HepG2 (cell line): ENCODE results near the gene MYADML2. TPM values are rescaled to one million over a fixed set of nuclear protein-coding genes. Genes with fewer than 3 reads are reported as not detected.

Experiments used
- ADNP ChIP-seq: sonication (generic); formaldehyde crosslinking; IDR thresholded peaks from 2 replicates; pipeline ENCODE4 v1.4.0; 2020; ENCODE audit warnings: missing genetic modification reagents
- ARNT ChIP-seq: fragments of 450-650 bp; IDR thresholded peaks from 2 replicates; pipeline ENCODE4 v1.6.1; 2017
- ATM ChIP-seq: fragments of 450-650 bp; IDR thresholded peaks from 2 replicates; pipeline ENCODE4 v1.7.1; 2017; ENCODE audit warnings: mild to moderate bottlenecking, borderline replicate concordance
- CCAR2 ChIP-seq: fragments of 200-400 bp; formaldehyde crosslinking; optimal IDR thresholded peaks from 2 replicates; pipeline ENCODE3; 2018; ENCODE audit warnings: low read depth, mild to moderate bottlenecking, low read length, moderate library complexity
- DR1 ChIP-seq: sonication (generic); formaldehyde crosslinking; IDR thresholded peaks from 2 replicates; pipeline ENCODE4 v1.8.0; 2021; ENCODE audit warnings: mild to moderate bottlenecking, missing genetic modification reagents, inconsistent platforms
- DZIP1 ChIP-seq: sonication (generic); formaldehyde crosslinking; IDR thresholded peaks from 2 replicates; pipeline ENCODE4 v1.5.0; 2020; ENCODE audit warnings: mild to moderate bottlenecking, missing genetic modification reagents
- E2F5 ChIP-seq: sonication (generic); formaldehyde crosslinking; conservative IDR thresholded peaks from 2 replicates; pipeline ENCODE4 v1.4.0; 2020; ENCODE audit warnings: missing genetic modification reagents
- GABPA ChIP-seq, 2 experiments: IDR thresholded peaks; 2 replicates each; pipeline ENCODE4 v1.6.1; 2011 to 2016; ENCODE audit warnings: low read depth in 2 of 2, low read length in 1 of 2, missing biosample characterization in 1 of 2, missing genetic modification characterization in 1 of 2
- HMG20A ChIP-seq: IDR thresholded peaks from 2 replicates; pipeline ENCODE4 v1.6.1; 2016; ENCODE audit warnings: borderline replicate concordance
- SALL1 ChIP-seq: sonication (generic); formaldehyde crosslinking; IDR thresholded peaks from 2 replicates; pipeline ENCODE4 v1.8.0; 2022; ENCODE audit warnings: mild to moderate bottlenecking, missing genetic modification reagents
- U2AF2 ChIP-seq: fragments of 200-400 bp; formaldehyde crosslinking; IDR thresholded peaks from 2 replicates; pipeline ENCODE4 v1.6.1; 2017; ENCODE audit warnings: low read depth, mild to moderate bottlenecking, low read length
- ZKSCAN8 ChIP-seq: IDR thresholded peaks from 2 replicates; pipeline ENCODE4 v1.6.1; 2016; ENCODE audit warnings: borderline replicate concordance, missing genetic modification reagents, missing compliant biosample characterization
- ZNF205 ChIP-seq: IDR thresholded peaks from 2 replicates; pipeline ENCODE4 v1.6.1; 2018; ENCODE audit warnings: missing biosample characterization, missing genetic modification reagents
- ZNF33A ChIP-seq: sonication (generic); formaldehyde crosslinking; IDR thresholded peaks from 2 replicates; pipeline ENCODE4 v1.5.1; 2020; ENCODE audit warnings: missing genetic modification reagents, mild to moderate bottlenecking, moderate library complexity, borderline replicate concordance
- ZNF740 ChIP-seq: sonication (generic); formaldehyde crosslinking; IDR thresholded peaks from 2 replicates; pipeline ENCODE4 v1.4.0; 2020; ENCODE audit warnings: missing genetic modification reagents
- ZSCAN31 ChIP-seq: sonication (generic); formaldehyde crosslinking; IDR thresholded peaks from 2 replicates; pipeline ENCODE4 v1.5.0; 2020; ENCODE audit warnings: low read depth, mild to moderate bottlenecking, missing genetic modification reagents
- polyA plus RNA-seq, 8 experiments: library from polyadenylated mRNA; depleted of rRNA in 3 of 8; stranded (reverse) in 7 of 8; unstranded in 1 of 8; fragments of >200 nt; fragmentation: Illumina TruSeq in 4 of 8; extraction: Trizol in 4 of 8; gene quantifications; 2 replicates each; pipeline versions ENCODE4 v1.2.1 to v1.2.3, GENCODE V29; 2011 to 2016; ENCODE audit warnings: low read depth in 4 of 8, missing spikeins in 1 of 8, mixed read lengths in 1 of 8; ENCODE audit not compliant: insufficient read depth in 1 of 8
- total RNA-seq, 5 experiments: library from RNA; depleted of rRNA; stranded (reverse); fragments of >200 nt; fragmentation: Illumina TruSeq; extraction: Trizol; gene quantifications; 2 replicates each; pipeline ENCODE4 v1.2.3, GENCODE V29; 2016; ENCODE audit warnings: low read depth in 1 of 5
- TF ChIP-seq, protein P1 (sequence below): sonication (generic); formaldehyde crosslinking; IDR thresholded peaks from 2 replicates; pipeline ENCODE4 v1.4.0; 2020; ENCODE audit warnings: missing genetic modification reagents
- TF ChIP-seq, protein P2 (sequence below): sonication (generic); formaldehyde crosslinking; IDR thresholded peaks from 2 replicates; pipeline ENCODE4 v1.4.0; 2020; ENCODE audit warnings: missing genetic modification reagents, borderline replicate concordance

MYADML2 gene
- total and polyA plus RNA-seq, 2 of the 13 experiments (the other 11 are each of a cell fraction or from before 2014, with no cell fraction given) = not detected

GRCh38 chr17:81993729-81994592 lies 46.9 kb upstream of the MYADML2 start (continued):
- TF ChIP-seq E2F5 (CRISPR knock-in tag) = no peak
- no peak for TF ChIP-seq GABPA (IDR thresholded peaks at IDR 0.05; ENCODE audit: low read depth, low read length)
- TF ChIP-seq GABPA (CRISPR knock-in tag; IDR thresholded peaks at IDR 0.05; ENCODE audit: low read depth) = no peak
- TF ChIP-seq U2AF2 = no peak
- TF ChIP-seq, protein P1, sequence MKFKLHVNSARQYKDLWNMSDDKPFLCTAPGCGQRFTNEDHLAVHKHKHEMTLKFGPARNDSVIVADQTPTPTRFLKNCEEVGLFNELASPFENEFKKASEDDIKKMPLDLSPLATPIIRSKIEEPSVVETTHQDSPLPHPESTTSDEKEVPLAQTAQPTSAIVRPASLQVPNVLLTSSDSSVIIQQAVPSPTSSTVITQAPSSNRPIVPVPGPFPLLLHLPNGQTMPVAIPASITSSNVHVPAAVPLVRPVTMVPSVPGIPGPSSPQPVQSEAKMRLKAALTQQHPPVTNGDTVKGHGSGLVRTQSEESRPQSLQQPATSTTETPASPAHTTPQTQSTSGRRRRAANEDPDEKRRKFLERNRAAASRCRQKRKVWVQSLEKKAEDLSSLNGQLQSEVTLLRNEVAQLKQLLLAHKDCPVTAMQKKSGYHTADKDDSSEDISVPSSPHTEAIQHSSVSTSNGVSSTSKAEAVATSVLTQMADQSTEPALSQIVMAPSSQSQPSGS (CRISPR knock-in tag) = peak; percentile 47; the same call in 1 of the 2 replicates
- TF ChIP-seq ZNF205 = peak; percentile 43; the same call in 1 of the 2 replicates
- TF ChIP-seq ZNF740 (CRISPR knock-in tag) = no peak; the same call in 1 of the 2 replicates
- no peak; the same call in 1 of the 2 replicates for TF ChIP-seq HMG20A (CRISPR knock-in tag)
- no peak for TF ChIP-seq ZNF33A (CRISPR knock-in tag)
- no peak for TF ChIP-seq DZIP1
- TF ChIP-seq ATM = no peak
- TF ChIP-seq ARNT = no peak
- TF ChIP-seq DR1 (CRISPR knock-in tag) = peak; percentile 90
- TF ChIP-seq SALL1 (CRISPR knock-in tag) = peak; percentile 70
- no peak for TF ChIP-seq CCAR2
- 0 out of 2 replicates have a peak, but pooled peaks have one; percentile 8 for TF ChIP-seq ZKSCAN8 (CRISPR knock-in tag)
- no peak for TF ChIP-seq ADNP (CRISPR knock-in tag)
- TF ChIP-seq, protein P2, sequence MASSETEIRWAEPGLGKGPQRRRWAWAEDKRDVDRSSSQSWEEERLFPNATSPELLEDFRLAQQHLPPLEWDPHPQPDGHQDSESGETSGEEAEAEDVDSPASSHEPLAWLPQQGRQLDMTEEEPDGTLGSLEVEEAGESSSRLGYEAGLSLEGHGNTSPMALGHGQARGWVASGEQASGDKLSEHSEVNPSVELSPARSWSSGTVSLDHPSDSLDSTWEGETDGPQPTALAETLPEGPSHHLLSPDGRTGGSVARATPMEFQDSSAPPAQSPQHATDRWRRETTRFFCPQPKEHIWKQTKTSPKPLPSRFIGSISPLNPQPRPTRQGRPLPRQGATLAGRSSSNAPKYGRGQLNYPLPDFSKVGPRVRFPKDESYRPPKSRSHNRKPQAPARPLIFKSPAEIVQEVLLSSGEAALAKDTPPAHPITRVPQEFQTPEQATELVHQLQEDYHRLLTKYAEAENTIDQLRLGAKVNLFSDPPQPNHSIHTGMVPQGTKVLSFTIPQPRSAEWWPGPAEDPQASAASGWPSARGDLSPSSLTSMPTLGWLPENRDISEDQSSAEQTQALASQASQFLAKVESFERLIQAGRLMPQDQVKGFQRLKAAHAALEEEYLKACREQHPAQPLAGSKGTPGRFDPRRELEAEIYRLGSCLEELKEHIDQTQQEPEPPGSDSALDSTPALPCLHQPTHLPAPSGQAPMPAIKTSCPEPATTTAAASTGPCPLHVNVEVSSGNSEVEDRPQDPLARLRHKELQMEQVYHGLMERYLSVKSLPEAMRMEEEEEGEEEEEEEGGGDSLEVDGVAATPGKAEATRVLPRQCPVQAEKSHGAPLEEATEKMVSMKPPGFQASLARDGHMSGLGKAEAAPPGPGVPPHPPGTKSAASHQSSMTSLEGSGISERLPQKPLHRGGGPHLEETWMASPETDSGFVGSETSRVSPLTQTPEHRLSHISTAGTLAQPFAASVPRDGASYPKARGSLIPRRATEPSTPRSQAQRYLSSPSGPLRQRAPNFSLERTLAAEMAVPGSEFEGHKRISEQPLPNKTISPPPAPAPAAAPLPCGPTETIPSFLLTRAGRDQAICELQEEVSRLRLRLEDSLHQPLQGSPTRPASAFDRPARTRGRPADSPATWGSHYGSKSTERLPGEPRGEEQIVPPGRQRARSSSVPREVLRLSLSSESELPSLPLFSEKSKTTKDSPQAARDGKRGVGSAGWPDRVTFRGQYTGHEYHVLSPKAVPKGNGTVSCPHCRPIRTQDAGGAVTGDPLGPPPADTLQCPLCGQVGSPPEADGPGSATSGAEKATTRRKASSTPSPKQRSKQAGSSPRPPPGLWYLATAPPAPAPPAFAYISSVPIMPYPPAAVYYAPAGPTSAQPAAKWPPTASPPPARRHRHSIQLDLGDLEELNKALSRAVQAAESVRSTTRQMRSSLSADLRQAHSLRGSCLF = no peak
- peak; percentile 31; the same call in 1 of the 2 replicates for TF ChIP-seq ZSCAN31 (CRISPR knock-in tag)
